WI38 (cell line): ENCODE data around the gene ARMC9.

Source experiments
- H3K4me3 ChIP-seq: 2 replicates; pipeline ENCODE4 v1.5.1; 2011; ENCODE audit warnings: low read depth, mild to moderate bottlenecking, control low read depth, low read length
- CTCF ChIP-seq: IDR thresholded peaks from 2 replicates; pipeline ENCODE4 v1.5.1; 2012; ENCODE audit warnings: low read depth, mild to moderate bottlenecking, control low read depth, low read length

Gene ARMC9

DNA sequence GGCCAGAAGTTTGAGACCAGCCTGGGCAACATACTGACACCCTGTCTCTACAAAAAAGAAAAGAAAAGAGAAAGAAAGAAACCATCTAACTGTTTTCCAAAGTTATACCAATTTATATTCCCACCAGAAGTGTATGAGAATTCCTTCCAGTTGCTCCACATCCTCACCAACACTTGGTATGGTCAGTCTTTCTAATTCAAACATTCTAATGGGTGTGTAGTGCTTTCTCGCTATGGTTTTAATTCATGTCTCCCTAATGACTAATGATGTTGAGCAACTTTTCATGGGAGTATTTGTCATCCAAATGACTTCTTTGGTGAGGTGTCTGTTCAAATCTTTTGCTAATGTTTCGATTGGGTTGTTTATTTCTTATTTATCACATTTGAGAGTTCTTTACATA is 186.5 kb downstream of the ARMC9 start:
- H3K4me3 ChIP-seq = no peak overlapping the region
- TF ChIP-seq CTCF = no peak

DNA sequence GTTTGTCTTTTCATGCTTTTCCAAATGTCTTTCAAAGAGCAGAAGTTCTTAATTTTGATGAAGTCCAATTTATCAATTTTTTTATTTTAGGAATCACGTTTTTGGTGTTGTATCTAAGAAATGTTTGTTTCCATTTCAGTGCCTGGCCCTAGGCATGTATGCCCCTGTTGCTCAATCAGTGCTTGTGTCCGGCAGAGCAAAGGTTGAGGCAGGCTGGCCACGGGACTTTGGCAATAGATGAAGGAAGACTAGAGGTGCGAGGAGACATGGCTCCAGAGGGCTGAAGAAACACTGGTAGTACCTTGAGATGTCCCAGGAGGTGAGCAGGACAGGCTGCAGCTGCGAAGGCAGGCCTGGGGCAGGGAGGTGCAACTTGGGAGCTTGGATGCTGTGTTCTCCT is 187.0 kb downstream of the ARMC9 start:
- no peak for TF ChIP-seq CTCF
- no peak overlapping the region for H3K4me3 ChIP-seq

DNA sequence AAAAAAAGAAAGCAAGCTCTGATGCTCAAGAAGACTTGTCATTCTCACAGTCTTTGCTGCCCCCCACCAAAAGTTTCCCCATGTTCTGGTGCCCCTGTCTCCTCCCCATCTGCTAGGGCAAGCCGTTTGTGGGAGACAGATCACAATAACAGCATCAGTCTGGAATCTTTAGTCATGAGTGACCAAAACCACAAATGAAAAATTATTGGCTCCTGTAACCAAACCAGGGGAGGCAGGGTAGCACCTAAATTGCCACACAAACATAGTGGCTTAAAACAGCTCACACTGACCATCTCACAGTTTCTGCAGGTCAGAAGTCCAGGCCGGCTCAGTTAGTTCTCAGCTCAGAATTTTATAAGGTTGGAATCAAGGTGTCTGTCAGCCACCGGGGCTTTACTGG is 188.0 kb downstream of the ARMC9 start:
- H3K4me3 ChIP-seq = no peak overlapping the region
- TF ChIP-seq CTCF = no peak

GRCh38 chr2:231387904-231388724 is 189.7 kb downstream of the ARMC9 start:
- H3K4me3 ChIP-seq = no peak overlapping the region
- TF ChIP-seq CTCF = no peak

- no peak for TF ChIP-seq CTCF
- no peak overlapping the region for H3K4me3 ChIP-seq
Observed at GRCh38 chr2:231388725-231389346, 190.4 kb downstream of the ARMC9 start.

GRCh38 chr2:231390667-231391066 is 192.2 kb downstream of the ARMC9 start:
- TF ChIP-seq CTCF = no peak
- no peak overlapping the region for H3K4me3 ChIP-seq

- no peak for TF ChIP-seq CTCF
Observed at GRCh38 chr2:231391981-231392380, 193.6 kb downstream of the ARMC9 start.

More at GRCh38 chr2:231391981-231392380, 193.6 kb downstream of the ARMC9 start:
- no peak overlapping the region for H3K4me3 ChIP-seq
